Posterior cingulate gyrus (tissue), 11 donors: ENCODE data around the gene PLPPR1.
"Not testable (repeated sequence)": the region's sequence is repeated elsewhere in the genome, so short reads cannot be mapped to it uniquely, and the experiment has no call there.

Source experiments
- DNase-seq, 10 donors: peaks; one replicate each; pipeline versions ENCODE4 v3.0.0 to v3.0.0-alpha.2; 2020 to 2021; ENCODE audit warnings: mixed read lengths in 3 of 10
- intact Hi-C: fragments of 100-400 bp; cut with DNase I; formaldehyde crosslinking; loops from one replicate; pipeline ENCODE4 v1.15.1; 2023

The PLPPR1 gene

DNA sequence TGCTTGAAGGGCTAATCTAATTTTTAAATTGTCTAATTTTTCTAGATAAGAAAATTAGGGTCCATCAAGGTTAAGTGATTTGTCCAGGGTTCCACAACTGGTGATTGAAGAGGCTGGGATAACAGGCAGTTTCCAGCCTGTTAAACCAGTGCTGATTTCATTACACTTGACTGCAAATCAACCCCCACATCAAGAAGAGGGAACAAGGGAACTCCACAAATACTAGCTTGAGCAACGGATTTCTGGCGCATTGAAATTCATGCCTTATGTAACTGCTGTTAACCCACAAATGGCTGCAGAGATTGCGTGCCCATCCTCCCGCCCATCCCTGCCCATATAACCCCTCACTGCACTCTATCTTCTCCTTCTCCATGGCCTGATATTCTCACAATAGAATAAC is 10.0 kb downstream of the PLPPR1 start:
- DNase-seq, result no peak
- intact Hi-C loops, result loop anchor here (10.0 kb wide), 1 partner anchor 196 kb away; no protein-coding TSS in a partner anchor

- intact Hi-C loops, result loop anchor here (10.0 kb wide), 1 partner anchor 195 kb away; no protein-coding TSS in a partner anchor
- not testable (repeated sequence) for DNase-seq
Observed at GRCh38 chr9:101039581-101039980, 11.1 kb downstream of the PLPPR1 start.

- intact Hi-C loops, result no loop called here
- DNase-seq, result no peak
Observed at GRCh38 chr9:101047848-101048397, 19.4 kb downstream of the PLPPR1 start.

DNA sequence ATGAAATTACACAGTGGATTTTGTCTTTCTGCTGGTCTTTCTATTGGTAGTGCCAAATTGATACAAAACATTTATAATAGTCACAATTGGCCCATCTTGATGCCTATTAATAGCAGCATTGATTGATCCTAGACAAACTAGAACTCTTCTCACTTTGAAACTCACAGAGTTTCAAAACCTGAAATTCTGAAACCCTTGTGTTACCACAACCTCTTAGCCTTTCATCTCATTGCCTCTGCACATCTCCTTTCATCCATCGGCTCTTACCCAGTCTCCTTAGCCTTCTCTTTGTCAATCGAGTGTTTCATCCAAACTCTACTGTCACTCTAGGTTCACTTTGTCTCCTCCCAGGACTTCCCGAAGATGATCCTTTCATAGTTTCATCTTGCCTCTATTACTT is 22.1 kb downstream of the PLPPR1 start:
- no peak for DNase-seq
- intact Hi-C loops, result no loop called here

GRCh38 chr9:101054657-101055056 is 26.1 kb downstream of the PLPPR1 start:
- DNase-seq, result no peak
- intact Hi-C loops, result no loop called here

DNA sequence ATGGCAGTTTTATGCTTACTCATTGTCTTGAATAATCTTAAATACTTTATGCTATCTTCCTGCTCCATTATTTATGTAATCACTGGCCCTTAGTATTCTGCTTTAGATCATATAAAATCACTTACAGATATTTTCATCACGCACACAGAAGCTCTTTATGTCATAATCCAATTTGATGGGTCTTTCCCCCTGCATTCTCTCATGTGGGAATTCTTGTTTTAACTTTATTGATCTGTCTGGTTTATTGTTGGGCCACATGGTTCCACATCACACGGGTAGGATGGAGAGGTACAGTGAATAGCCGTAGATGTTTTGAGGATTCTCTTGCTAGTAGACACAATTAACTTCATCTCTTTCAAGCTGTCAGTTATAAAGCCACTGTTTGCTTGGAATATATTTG is 27.0 kb downstream of the PLPPR1 start:
- DNase-seq, result no peak
- intact Hi-C loops, result no loop called here

- DNase-seq, result no peak
- intact Hi-C loops, result no loop called here
Observed at GRCh38 chr9:101062686-101063085, 34.2 kb downstream of the PLPPR1 start.

- DNase-seq, result no peak
Observed at GRCh38 chr9:101063192-101063591, 34.7 kb downstream of the PLPPR1 start.

DNA sequence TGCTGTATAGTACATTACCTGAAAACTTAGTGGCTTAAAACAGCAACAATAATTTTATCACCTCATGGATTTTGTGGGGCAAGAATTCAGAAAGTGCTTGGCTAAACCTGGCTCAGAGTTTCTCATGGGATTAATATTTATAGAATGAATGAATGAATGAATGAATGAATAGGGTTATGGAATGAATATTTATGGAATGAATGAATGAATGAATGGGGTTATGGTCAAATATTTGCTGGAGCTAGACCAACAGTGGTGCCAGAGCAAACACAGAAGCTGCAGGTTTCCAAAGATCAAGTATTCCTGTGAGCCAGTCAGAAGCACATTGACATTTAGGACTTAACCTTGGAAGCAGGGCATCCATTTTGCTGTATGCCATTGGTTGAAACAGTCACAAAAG is 35.7 kb downstream of the PLPPR1 start:
- intact Hi-C loops, result no loop called here
- no peak for DNase-seq

More at GRCh38 chr9:101063192-101063591, 34.7 kb downstream of the PLPPR1 start:
- intact Hi-C loops, result no loop called here

DNA sequence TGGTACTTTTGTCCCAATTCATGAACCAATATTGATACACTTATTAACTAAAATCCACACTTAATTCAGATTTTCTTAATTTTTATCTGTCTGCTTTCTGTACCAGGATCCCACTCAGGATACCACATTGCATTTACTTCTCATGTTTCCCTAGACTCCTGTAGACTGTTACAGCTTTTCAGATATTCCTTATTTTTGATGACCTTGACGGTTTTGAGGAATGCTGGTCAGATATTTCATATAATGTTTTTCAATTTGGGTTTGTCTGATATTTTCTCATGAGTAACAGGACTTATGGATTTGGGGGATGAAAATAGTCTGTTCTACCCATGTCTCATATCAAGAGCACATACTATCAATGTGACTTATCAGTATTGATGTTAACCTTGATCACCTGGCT is 37.4 kb downstream of the PLPPR1 start:
- no peak for DNase-seq
- intact Hi-C loops, result no loop called here

GRCh38 chr9:101068696-101069095 is 40.2 kb downstream of the PLPPR1 start:
- DNase-seq, result no peak
- intact Hi-C loops, result no loop called here

- intact Hi-C loops, result no loop called here
- no peak for DNase-seq
Observed at GRCh38 chr9:101072259-101072658, 43.7 kb downstream of the PLPPR1 start.

- no peak for DNase-seq
- intact Hi-C loops, result no loop called here
Observed at GRCh38 chr9:101073122-101073521, 44.6 kb downstream of the PLPPR1 start.

GRCh38 chr9:101081641-101082040 is 53.1 kb downstream of the PLPPR1 start:
- no peak for DNase-seq
- intact Hi-C loops, result no loop called here

DNA sequence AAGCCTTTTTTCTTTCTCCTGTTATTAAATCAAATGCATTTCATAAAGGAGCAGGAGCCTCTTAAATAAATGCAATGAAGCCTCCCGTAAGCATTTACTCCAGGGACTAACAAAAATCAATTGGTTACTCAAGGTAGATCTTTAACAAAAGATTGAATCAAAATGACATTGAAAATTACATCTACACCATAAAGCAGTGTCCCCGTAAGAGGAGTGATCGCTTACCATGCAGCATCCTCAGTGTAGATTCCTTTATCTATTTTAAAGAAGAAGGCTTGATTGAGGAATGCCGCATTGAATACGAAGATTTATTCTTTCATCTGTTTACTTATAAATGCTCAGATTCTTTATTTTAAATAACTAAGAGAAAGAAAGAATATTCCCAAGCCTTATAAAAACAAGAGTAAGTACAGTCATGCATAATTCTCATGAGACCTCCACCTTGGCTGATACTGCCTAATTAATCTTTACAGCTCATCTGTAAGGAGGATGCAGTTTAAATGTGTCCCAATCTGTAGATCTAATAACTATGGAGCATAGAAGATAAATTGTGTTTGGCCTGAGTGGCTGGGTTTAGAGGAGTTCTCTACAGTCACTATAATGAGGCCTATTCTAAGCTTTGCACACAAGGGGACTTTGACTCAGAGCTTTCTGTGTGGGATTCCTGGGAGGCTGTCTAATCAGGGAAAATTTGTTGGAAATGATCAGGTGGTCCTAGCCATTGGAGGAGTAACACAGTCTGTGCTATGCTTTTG is 55.1 kb downstream of the PLPPR1 start:
- intact Hi-C loops, result no loop called here
- DNase-seq, result no peak

GRCh38 chr9:101087426-101087825 is 58.9 kb downstream of the PLPPR1 start:
- DNase-seq, result no peak
- intact Hi-C loops, result no loop called here

- intact Hi-C loops, result no loop called here
- DNase-seq, result no peak
Observed at GRCh38 chr9:101092922-101093321, 64.4 kb downstream of the PLPPR1 start.

GRCh38 chr9:101093620-101094019 is 65.1 kb downstream of the PLPPR1 start:
- intact Hi-C loops, result no loop called here
- DNase-seq, result no peak

GRCh38 chr9:101094686-101095085 is 66.2 kb downstream of the PLPPR1 start:
- intact Hi-C loops, result no loop called here
- no peak for DNase-seq

DNA sequence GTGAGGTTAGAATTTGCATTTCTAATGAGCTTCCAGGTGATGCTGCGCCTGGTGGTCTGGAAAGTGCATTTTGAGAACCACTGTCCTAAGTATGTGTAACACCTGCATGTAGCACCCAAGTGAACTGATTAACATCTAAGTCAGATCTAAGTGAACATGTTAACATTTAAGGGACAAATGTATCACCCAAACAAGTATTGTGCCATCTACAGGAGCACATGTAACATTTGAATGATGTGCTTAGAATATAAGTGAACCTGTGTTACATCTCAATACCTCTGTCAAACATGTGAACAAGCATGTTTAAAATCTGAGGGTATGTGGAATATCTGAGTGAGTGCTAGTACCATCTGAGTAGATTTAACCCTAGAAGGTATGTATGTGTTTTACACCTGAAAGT is 68.7 kb downstream of the PLPPR1 start:
- no peak for DNase-seq
- intact Hi-C loops, result no loop called here

DNA sequence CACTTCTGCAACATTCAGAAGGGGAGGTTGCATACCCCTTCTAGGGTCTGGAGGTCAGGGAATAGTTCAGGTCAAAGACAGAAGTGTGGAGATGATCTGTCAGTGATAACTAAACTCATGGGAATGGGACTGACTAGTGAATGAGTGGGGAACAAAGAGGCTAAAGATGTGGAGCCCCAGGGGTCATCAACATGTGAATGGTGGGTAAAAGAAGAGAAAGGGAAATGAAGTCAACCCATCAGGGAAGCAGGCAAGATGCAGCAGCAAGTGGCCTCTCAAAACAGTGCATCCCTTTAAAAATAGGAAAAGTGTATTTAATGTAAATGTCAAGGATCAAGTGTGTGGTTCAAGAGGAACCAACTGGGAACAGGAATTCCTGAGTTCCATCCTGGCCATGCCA is 69.9 kb downstream of the PLPPR1 start:
- intact Hi-C loops, result no loop called here
- DNase-seq, result no peak

DNA sequence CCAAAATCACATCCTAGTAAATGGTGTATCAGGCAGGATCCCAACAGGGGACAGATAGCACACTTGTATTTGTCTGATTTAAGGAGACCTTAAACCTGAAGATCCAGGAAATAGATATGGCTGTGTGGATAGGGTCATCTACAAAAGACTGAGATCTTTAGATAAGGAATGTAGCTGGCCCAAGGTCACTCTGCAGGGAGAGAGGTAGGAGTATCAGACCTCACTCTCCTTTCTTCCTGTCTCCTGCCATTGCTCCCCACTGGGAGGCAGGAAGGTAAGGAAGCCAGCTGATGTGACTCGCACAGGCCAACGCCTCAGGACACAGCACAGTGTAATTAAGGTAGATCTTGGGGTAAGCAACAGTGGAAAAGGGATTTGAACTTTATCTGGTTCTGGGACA is 85.8 kb downstream of the PLPPR1 start:
- intact Hi-C loops, result no loop called here
- no peak for DNase-seq
